ENCODE measurements around the gene ZNF561.

The ZNF561 gene

GRCh38 chr19:9570255-9570654, 50.8 kb downstream of the ZNF561 start:
- no peak for DNase-seq

DNA sequence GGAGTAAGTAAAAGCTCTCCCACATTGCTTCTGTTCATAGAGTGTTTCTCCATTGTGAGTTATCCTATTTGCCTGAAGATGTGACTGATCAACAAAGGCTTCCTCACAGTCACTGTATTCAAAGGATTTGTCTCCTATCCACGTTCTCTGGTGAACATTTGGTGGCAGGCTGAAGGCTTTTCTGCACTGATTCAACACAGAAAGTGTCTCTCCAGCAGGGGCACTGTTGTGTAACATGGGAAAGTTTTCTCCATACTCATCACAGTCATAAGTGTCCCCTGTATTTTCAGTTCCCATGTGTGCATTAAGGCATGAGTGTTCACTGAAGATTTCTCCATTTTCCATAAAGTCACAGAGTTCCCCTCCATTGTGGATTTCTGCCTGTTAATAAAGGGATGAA, 54.3 kb downstream of the ZNF561 start:
- DNase-seq, result no peak

GRCh38 chr19:9565900-9566705, 54.9 kb downstream of the ZNF561 start:
- DNase-seq, result no peak

Data from AML-193 (cell line).